NCI-H2029 treated with DMSO at 0.1 percent for 48 hours (cell line): ENCODE measurements around the gene APOE.
"Not testable (repeated sequence)": the region's sequence is repeated elsewhere in the genome, so short reads cannot be mapped to it uniquely, and the experiment has no call there.

Experiments used
- DNase-seq: peaks from one replicate; lab custom pipeline; 2025; lab: John Stamatoyannopoulos, UW

Gene APOE

DNA sequence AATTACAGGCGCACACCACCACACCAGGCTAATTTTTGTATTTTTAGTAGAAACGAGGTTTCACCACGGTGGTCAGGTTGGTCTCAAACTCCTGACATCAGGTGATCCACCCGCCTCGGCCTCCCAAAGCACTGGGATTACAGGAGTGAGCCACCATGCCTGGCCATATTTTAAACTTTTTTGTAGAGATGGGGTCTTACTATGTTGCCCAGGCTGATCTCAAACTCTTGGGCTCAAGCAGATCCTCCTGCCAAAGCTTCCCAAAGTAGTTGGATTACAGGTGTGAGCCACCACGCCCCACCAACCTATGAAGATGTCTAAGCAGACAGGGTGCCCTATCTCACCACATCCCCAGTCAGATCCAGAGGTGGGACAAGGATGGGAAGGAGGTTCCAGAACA is 6.3 kb downstream of the APOE start:
- not testable (repeated sequence) for DNase-seq

DNA sequence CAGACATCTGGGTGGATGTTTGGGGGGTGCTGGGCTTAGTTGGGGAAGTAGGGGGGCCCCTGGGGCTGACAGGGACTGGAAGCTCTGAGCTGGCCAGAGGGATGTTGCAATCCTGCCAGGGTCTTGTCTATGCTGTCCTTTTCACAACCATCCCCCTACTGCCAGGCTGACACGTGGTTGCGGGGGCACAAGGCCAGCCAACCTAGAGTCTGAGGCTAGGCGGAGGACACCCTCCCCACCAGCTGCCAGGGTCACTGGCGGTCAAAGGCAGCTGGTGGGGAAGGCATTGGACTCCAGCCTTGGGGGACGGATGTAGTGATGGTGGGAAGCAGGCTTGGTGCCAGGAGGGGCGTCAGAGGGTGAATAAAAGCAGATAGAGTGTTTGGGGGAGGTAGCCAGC is 7.3 kb downstream of the APOE start:
- no peak for DNase-seq

DNA sequence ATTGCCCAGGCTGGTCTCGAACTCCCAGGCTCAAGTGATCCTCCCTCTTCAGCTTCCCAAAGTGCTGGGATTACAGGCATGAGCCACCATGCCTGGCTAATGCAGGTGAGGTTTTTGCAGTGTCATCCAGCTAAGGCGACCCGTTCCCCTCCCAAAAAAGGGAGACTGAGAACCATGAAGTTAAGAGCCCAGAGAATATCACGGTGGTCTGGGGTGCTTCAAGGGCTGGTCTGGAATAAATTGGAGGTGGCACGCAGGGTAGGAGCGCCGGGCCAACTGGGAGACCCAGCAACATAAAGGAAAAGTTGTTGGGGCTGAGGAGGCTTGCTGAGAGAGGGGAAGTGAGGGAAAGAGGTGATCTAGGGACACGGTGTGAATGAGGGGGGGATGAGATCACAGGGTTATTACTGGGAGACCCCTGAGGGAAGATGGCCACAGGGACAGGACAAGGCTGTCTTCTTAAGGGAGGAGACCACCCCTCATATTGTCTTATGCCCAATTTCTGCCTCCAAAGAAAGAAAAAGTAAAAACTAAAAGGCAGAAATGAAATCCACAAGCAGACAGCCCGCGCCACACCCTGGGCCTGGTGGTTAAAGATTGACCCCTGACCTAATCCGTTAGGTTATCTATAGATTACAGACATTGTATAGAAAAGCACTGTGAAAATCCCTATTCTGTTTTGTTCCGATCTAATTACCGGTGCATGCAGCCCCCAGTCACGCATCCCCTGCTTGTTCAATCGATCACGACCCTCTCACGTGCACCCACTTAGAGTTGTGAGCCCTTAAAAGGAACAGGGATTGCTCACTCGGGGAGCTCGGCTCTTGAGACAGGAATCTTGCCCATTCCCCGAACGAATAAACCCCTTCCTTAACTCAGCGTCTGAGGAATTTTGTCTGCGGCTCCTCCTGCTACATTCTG is 8.2 kb downstream of the APOE start:
- DNase-seq: not testable (repeated sequence)

DNA sequence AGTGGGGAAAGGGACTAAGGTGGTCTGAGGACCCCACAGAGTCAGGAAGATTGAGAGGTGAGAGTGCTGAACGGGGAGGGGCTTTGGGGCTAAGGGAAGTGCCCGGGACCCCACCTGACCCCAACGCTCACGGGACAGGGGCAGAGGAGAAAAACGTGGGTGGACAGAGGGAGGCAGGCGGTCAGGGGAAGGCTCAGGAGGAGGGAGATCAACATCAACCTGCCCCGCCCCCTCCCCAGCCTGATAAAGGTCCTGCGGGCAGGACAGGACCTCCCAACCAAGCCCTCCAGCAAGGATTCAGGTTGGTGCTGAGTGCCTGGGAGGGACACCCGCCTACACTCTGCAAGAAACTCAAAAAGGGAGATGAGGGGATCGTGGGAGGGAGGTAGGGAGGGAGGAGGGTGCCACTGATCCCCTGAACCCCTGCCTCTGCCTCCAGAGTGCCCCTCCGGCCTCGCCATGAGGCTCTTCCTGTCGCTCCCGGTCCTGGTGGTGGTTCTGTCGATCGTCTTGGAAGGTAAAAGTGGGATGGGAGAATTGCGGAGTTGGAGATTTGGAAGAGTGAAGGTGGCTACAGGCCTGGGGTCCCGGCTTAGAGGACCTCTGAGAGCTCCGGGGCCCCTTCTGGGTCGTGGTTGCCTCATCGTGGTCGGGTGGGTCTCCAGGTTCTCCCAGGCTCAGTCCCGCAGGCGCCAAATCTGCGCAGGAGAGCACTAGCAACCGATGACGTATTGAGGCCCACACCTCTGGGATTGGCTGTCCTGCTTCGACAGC is 9.0 kb downstream of the APOE start, which contains the start of gene APOC1:
TSS of gene APOC1 (plus strand) at position 176 of the 774 bp plus-strand sequence. CDS start at position 460, 284 bp downstream.
- DNase-seq: peak; percentile 77

DNA sequence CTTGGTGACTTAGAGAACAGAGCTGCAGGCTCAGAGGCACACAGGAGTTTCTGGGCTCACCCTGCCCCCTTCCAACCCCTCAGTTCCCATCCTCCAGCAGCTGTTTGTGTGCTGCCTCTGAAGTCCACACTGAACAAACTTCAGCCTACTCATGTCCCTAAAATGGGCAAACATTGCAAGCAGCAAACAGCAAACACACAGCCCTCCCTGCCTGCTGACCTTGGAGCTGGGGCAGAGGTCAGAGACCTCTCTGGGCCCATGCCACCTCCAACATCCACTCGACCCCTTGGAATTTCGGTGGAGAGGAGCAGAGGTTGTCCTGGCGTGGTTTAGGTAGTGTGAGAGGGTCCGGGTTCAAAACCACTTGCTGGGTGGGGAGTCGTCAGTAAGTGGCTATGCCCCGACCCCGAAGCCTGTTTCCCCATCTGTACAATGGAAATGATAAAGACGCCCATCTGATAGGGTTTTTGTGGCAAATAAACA is 18.7 kb downstream of the APOE start:
- DNase-seq: no peak

DNA sequence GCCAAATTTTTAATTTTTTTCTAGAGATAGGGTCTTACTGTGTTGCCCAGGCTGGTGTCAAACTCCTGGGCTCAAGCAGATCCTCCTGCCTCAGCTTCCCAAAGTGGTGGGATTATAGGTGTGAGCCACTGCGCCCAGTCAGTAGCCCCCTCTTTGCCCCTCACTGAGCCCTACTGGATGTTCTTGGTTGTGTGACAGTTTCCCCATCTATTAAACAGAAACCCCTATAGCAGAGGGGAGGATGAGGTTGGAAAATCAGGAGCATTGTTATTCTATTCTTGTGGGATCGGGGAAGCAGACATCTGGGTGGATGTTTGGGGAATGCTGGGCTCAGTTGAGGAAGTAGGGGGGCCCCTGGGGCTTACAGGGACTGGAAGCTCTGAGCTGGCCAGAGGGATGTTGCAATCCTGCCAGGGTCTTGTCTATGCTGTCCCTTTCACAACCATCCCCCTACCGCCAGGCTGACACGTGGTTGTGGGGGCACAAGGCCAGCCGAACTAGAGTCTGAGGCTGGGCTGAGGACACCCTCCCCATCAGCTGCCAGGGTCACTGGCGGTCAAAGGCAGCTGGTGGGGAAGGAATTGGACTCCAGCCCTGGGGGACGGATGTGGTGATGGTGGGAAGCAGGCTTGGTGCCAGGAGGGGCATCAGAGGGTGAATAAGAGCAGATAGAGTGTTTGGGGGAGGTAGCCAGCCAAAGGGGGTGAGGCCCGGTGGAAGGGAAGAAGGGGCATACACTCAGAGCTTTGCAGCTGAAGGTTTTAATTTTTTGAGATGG is 19.7 kb downstream of the APOE start:
- DNase-seq: no peak

DNA sequence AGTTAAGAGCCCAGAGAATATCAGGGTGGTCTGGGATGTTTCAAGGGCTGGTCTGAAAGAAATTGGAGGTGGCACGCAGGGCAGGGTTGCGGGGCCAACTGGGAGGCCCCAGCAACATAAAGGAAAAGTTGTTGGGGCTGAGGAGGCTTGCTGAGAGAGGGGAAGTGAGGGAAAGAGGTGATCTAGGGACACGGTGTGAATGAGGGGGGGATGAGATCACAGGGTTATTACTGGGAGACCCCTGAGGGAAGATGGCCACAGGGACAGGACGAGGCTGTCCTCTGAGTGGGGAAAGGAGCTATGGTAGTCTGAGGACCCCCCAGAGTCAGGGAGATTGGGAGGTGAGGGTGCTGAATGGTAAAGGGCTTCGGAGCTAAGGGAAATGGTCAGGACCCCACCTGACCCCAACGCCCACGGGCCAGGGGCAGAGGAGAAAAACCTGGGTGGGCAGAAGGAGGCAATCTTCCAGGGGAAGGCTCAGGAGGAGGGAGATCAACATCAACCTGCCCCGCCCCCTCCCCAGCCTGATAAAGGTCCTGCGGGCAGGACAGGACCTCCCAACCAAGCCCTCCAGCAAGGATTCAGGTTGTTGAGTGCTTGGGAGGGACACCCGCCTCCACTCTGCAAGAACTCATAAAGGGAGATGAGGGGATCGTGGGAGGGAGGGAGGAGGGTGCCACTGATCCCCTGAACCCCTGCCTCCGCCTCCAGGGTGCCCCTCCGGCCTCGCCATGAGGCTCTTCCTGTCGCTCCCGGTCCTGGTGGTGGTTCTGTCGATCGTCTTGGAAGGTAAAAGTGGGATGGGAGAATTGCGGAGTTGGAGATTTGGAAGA is 20.9 kb downstream of the APOE start:
- DNase-seq: not testable (repeated sequence)

DNA sequence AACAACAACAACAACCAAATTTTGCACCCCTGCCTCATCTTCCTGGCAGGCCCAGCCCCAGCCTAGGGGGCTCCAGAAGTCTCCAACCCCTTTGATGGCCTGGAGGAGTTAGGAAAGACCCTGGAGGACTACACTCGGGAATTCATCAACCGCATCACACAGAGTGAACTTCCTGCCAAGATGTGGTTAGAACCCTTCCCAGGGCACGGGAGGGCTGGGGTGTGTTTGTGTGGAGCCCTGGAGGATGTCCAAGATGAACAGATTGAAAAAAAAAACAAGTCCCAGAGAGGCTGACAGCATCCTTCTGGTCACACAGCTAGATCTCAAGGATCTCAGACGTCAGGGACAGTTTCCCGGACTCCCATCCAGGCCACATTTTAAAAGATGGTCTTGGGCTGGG is 22.1 kb downstream of the APOE start:
- DNase-seq: no peak

DNA sequence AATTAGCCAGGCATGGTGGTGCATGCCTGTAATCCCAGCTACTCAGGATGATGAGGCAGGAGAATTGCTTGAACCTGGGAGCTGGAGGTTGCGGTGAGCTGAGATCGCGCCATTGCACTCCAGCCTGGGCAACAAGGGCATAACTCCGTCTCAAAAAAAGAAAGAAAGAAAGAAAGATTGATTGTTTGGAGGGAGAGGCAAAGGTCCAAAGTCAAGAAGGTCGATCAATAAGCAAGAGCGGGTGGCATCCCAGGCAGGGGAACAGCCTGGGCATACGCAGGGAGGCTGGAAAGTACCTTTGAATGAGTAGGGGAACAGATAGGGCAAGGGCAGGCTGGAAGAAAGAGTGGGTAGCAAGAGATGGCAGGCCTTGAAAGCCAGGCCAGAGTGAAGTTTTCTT is 24.5 kb downstream of the APOE start:
- no peak for DNase-seq

DNA sequence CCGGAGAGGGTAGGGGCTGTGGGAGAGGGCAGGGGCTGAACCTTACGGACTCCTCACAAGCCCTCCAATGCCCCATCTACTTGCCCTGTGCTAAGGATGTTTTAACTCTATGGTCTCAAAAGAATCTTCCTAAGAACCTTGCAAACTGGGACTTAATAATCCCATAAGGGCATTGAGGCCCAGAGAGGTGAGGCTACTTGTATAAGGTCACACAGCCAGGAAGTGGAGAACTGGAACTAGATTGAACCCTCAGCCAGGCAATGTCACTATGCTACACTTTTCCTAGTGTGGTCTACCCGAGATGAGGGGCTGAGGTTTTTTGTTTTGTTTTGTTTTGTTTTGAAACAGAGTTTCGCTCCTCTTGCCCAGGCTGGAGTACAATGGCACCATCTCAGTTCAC is 25.9 kb downstream of the APOE start:
- DNase-seq: no peak

DNA sequence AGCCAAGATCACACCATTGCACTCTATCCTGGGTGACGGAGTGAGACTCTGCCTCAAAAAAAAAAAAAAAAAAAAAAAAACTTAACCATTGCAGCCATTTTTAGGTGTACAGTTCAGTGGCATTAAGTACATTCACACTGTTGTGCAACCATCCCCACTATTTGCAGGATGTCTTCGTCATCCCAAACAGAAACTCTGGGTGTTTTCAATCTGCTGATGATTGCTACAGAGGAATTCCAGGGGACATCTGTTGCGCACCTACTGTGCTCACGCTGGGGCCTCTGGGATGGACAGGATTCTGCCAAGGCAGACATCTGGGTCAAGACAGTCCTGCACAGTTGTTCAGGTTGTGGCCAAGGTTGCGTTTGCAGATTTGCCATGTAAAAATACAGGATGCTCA is 34.1 kb downstream of the APOE start:
- no peak for DNase-seq

DNA sequence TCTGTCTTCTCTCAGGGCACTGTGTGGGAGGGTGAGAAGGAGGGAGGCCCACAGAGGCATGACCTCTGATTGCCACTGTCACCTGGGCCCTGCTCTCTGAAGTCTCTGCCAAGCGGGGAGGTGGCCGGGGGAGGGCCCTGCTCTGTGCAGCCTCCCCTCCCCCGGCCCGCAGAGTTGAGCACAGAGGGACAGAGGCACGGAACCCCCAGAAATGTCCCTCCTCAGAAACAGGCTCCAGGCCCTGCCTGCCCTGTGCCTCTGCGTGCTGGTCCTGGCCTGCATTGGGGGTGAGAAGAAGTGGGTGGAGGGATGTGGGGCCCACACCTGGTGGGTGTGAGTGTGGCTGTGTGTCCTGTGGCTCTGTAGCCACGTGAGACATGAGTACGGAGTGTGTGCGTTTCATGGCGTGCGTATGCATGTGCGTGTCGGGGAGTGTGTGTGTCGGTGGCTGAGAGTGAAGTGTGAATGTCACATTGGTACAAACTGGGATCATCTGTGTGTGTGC is 36.5 kb downstream of the APOE start, which contains the start of gene APOC4:
TSS of gene APOC4 (plus strand) at position 171 of the 505 bp plus-strand sequence. CDS start at position 212, 41 bp downstream.
- DNase-seq: no peak

DNA sequence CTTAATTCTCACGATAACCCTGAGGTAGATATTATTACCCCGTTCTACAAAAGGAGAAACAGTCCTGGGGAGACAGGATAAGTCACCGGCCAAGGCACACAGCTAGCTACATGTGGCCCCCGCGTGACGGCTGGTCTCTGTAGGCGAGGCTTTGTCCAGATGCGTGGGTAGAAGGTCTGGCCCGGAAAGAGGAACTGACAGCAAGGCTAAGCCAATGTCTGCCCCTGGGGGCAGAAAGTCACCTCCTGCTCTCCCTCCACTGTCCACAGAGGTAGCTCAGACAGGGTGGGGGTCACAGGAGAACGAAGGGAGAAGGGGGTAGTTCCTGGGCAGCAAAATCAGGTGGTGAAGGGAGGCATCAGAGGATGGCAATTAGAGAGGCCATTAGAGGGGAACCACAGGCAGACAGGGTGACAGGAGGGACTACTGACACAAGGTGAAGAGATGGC is 38.2 kb downstream of the APOE start:
- no peak for DNase-seq

DNA sequence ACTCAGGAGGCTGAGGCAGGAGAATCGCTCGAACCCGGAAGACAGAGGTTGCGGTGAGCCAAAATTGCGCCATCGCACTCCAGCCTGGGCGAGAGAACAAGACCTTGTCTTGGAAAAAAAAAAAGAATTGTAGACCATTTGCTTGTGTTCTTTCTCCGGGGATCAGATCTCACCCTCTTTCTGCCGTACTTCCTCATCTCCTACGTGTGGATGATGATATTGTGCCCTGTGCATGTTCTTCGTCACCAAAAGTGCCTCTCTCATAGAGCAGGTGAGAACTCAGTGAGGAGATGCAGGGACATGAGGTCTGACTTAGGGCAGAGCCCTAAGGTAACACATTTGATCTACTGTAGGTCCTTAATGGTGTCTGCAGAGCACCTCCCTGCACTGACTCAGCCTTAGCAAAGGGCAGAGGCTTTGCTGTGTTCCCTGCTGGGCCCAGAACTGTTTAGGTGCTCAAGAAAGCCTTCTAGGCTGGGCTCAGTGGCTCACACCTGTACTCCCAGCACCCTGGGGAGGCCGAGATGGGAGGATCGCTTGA is 41.5 kb downstream of the APOE start:
- no peak for DNase-seq

DNA sequence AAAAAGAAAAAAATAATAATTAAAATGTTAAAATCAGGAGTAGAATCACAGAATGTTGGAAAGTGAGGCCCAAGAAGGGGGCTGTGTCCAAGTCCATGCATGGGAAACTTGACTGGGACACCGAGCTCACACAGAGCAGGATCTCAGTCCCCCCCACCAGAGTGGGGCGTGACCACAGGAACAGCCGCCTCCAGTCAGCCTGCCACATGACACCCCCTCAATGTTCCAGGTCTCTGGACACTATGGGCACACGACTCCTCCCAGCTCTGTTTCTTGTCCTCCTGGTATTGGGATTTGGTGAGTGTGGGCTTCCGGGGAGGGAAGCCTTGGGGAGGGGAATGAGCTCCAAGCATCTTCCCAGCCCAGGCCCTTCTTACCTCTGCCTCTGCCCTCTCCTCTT is 42.6 kb downstream of the APOE start:
- no peak for DNase-seq

DNA sequence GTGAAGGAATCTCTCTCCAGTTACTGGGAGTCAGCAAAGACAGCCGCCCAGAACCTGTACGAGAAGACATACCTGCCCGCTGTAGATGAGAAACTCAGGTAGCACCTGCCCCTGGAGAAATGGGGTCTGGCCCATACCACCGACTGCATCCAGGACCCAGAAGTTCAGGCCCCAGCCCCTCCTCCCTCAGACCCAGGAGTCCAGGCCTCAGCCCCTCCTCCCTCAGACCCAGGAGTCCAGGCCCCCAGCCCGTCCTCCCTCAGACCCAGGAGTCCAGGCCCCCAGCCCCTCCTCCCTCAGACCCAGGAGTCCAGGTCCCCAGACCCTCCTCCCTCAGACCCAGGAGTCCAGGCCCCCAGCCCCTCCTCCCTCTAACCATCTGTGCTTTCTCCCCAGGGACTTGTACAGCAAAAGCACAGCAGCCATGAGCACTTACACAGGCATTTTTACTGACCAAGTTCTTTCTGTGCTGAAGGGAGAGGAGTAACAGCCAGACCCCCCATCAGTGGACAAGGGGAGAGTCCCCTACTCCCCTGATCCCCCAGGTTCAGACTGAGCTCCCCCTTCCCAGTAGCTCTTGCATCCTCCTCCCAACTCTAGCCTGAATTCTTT is 43.3 kb downstream of the APOE start:
- no peak for DNase-seq

DNA sequence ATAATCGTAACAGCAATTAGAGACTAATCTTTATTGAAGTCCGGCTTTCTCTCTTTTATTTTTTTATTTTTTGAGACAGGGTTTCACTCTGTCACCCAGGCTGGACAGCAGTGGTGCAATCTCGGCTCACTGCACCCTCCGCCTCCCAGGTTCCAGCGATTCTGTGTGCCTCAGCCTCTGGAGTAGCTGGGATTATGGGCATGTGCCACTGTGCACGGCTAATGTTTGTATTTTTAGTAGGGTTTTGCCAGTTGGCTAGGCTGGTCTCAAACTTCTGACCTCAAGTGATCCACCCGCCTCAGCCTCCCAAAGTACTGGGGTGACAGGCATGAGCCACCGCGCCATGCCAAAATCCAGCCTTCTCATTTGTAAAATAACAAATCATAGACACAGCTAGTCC is 44.0 kb downstream of the APOE start:
- DNase-seq: no peak

DNA sequence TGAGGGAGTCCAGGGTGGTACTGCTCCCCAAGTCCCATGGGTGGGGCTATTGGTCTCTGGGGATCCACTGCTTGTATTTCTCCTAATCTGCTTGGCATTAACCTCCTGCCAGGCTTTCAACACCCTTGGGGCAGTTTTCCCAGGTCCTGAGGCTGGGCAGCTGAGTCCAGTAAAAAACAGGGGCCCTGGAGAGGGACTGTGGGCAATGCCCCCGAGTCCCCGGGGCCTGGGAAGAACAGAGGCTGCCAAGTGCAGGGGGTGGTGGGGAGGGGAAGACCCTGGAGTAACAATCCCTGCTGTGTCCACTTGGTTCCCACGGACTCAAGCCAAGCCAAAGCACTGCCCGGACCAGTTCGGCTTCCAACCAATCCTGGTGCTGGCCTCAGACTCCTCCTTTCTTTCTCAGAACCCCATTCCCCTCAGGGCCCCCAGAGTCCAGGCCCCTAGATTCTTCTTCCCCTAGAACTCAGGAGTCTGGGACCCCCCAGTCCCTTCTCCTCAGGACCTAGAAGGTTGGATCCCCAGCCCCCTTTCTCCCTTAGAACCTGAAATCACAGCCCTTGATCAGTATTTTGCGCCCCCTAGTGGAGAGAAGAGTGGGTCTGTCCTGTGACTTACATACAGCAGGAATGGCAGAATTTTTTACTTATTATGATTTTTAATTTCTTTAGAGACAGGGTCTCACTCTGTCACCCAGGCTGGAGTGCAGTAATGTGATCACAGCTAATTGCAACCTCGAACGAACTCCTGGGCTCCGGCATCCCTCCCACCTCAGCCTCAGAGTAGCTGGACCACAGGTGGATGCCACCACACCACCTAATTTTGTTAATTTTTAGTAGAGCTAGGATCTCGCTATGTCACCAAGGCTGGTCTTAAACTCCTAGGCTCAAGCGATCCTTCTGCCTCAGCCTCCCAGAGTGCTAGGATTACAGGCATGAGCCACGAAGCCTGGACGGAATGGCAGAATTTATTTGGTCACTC is 45.9 kb downstream of the APOE start:
- peak; percentile 78 for DNase-seq

DNA sequence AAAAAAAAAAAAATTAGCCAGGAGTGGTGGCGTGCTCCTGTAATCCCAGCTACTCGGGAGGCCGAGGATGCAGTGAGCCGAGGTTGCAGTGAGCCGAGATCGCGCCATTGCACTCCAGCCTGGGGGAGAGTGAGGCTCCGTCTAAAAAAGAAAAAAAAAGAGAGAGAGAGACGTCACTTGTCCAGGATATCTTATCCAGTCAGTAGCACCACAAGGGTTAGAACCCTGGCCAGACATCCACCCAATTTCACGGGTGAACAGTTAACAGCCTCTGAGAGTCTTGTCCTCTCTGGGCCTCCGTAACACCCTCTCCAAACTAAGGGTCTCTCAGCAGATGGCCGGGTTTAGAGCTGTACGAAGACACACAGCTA is 48.7 kb downstream of the APOE start:
- no peak for DNase-seq
